G401.6 (cell line): ENCODE results near the gene WWC1.
"Not testable (repeated sequence)": the region's sequence is repeated elsewhere in the genome, so short reads cannot be mapped to it uniquely, and the experiment has no call there.

Experiments used
- FAIRE-seq: peaks from 2 replicates; lab custom pipeline; 2012; peaks lifted over from hg19 to GRCh38; lab: Jason Lieb, UNC

WWC1 gene

GRCh38 chr5:168308976-168309598 lies 17.6 kb downstream of the WWC1 start:
- FAIRE-seq = no peak

DNA sequence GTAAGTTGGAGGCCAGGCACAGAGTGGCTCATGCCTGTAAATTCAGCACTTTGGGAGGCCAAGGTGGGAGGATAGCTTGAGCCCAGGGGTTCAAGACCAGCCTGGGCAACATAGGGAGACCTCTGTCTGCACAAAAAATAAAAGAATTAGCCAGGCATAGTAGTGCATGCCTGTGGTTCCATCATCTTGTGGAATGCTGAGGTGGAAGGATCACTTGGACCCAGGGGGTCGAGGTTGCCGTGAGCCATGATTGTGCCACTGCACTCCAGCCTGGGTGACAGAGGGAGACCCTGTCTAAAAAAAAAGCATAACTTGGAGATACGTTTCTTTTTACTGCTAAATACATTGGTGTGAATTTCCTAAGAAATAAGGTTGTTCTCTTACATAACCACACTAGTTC lies 19.1 kb downstream of the WWC1 start:
- FAIRE-seq = not testable (repeated sequence)

DNA sequence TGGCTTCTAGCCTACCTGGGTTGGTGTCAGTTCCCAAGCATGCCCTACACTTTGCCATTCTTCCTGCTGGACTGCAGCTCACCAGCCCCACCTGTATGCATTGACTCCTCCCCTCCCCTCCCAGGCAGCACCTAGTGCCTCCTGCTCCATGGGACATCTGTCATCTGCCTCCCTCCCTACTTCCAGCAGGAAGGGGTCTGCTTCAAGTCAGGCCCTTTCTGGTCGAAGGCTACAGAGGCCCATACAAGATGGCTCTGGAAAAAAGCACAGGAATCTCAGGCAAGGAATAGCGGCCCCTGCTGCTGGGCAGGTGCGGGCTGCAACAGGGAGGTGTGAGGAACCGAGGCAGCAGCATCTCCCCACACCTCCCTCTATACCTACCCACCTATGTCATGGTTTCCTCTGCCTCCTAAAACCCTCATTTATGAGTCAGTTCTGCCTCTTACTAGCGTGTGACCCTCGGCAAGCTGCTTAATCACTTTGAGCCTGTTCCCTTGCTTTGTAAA lies 19.7 kb downstream of the WWC1 start:
- no peak for FAIRE-seq

GRCh38 chr5:168312606-168313295 lies 21.3 kb downstream of the WWC1 start:
- FAIRE-seq = no peak

GRCh38 chr5:168313596-168314204 lies 22.3 kb downstream of the WWC1 start:
- FAIRE-seq = no peak

DNA sequence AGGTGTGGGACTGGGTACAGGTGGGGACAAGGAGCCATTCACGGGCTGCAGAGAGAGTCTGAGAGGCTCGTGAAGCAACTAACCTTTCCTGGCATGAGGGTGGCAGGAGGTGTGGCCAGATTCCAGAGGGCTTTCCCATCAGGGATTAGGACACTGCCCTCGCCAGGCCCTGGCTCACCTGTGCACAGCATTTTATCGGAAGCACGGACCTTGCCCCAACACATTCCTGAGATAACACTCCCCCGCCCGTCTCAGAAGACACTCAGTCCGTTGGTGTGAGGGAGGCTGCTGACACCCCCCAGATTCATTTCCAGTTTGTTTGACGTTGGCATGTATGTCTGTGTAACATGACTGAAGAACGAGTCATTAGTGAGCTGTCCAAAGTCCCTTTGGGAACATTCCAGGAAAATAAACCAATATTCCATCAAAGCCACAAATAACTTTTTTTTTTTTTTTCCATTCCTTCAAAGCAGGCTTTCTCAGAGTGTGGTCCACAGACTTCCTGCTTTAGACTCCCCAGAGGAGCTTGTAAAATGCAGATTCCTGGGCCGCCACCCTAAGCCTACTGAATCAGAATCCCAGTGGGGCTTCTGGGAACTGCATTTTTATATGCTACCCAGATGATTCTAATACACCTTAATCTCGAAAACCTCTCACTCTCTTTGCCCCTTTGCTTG lies 23.4 kb downstream of the WWC1 start:
- peak; percentile 17 for FAIRE-seq

GRCh38 chr5:168315416-168316138 lies 24.1 kb downstream of the WWC1 start:
- FAIRE-seq = no peak

GRCh38 chr5:168316139-168316578 lies 24.7 kb downstream of the WWC1 start:
- no peak for FAIRE-seq

DNA sequence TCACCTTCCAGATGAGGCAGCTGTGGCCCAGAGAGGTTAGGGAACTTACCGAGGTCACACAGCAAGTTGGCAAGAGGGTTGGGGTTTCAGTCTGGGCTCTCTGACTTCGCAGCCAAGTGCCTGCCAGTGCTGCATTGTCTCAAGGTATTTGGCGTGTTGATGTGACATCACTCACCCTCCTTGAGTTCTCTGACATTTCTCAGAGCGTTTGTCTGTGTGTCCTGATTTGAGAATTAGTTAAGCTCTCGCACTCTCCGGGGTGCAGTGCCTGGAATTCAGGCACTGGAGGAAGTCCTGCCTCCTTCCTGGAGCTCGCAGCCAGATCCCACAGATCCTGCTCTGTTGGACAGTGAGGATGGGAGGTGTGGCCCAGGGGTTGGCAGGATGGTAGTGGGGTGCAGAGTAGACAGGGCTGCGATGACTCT lies 25.7 kb downstream of the WWC1 start:
- FAIRE-seq = no peak

GRCh38 chr5:168317521-168318147 lies 26.2 kb downstream of the WWC1 start:
- no peak for FAIRE-seq

- FAIRE-seq = peak; percentile 63
Observed at GRCh38 chr5:168318240-168318639, 26.8 kb downstream of the WWC1 start.

DNA sequence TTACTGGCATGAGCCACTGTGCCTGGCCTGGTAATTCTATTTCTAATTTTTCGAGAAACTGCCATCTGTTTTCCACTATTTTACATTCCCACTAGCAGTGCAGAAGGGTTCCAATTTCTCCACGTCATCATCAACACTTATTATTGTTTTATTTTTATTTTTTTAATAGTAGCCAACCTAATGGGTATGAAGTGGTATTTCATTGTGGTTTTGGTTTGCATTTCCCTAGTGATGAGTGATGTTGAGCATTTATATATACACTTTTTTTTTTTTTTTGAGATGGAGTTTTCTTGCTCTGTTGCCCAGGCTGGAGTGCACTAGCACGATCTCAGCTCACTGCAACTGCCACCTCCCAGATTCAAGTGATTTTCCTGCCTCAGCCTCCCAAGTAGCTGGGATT lies 28.3 kb downstream of the WWC1 start:
- FAIRE-seq = no peak

DNA sequence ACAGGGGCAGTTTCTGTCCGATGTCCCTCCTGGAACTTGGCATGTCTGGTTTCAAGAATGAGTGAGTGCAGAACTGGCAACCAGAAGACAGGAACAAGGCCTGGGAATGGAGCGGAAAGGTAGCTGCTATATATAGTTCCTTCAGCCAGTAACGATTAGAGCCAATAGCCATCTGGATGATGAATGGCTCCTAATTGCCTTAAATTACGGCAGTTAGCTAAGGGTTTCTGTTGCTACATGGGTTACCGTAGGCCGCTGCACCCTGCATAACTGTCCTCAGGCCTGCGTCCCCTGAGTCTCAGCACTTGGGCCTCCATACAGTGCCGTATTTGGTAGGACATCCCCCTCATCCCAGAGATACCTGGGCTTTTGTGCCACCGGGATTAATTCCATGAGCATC lies 29.4 kb downstream of the WWC1 start:
- no peak for FAIRE-seq

DNA sequence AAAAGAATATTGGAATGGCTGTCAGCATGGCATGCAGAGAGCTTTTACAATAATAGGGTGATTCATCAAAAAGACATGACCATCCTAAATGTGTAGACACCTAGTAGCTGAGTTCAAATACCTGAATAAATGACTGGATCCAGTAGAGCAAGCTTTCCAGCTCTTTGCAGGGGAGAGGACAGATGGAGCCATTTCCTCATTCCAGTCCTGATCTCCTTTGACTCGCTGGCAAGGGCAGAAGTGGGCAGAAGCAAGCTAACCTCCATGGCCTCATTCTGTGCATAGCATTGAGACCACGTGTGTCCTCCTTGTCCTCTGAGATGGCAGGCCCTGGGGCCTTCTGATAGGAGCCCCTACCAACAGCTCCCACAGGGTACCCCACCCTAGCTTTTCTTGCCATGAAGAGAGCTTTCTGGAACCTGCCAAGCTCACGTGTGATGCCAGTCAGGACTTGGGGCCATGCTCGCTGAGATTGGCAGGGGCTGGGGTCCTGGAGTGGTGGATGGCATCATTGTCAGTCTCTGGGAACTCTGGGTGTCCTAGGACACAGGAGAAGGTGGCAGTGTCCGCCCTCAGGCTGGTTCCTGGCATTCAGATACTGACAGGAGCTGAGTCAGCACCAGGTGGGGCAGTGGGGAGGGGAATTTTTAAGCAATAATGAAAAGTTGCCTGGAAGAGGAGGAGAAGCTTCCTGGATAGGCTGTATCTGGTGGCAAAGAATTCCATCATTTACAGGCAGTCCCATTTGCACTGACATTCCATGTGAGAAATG lies 33.6 kb downstream of the WWC1 start:
- no peak for FAIRE-seq

- FAIRE-seq = no peak
Observed at GRCh38 chr5:168327019-168327421, 35.6 kb downstream of the WWC1 start.

DNA sequence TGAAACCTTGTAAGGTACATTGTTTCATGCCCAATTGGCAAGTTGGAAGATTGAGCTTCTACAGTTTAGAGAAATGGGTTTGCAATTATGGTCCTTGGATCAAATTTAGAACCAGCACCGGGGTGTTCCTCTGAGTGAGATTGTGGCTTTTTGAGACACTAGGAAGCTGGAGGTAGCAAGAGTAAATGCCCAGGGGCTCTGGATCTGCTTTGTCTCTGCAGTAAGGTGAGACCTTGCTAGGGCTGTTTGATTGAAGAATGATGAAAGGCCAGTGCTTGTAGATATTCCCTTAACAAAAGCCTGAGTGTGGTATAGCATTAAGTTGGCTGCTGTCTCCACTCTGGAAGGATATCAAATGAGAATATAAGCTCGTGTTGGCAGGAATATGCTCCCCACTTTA lies 36.0 kb downstream of the WWC1 start:
- FAIRE-seq = no peak

GRCh38 chr5:168327994-168328393 lies 36.5 kb downstream of the WWC1 start:
- no peak for FAIRE-seq

- no peak for FAIRE-seq
Observed at GRCh38 chr5:168328814-168329213, 37.4 kb downstream of the WWC1 start.

DNA sequence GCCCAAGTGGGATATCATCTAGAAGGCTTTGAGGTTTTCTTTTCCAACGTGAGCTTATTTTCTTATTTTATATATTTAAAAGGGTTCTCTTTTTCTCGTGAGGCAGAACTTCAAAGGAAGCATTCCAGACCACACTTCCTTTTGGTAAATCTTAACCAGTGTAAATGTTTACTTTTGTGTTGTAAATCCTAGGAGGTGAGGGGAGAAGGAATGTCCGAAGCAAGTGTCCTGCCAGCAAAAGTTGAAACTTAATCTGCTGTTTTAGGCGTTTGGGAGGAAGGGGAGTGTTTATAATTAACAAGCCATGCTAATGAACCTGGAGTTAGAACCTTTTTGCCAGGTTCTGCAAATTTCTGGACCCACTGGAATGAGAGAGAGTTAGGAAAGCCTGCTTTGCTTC lies 37.9 kb downstream of the WWC1 start:
- FAIRE-seq = no peak

DNA sequence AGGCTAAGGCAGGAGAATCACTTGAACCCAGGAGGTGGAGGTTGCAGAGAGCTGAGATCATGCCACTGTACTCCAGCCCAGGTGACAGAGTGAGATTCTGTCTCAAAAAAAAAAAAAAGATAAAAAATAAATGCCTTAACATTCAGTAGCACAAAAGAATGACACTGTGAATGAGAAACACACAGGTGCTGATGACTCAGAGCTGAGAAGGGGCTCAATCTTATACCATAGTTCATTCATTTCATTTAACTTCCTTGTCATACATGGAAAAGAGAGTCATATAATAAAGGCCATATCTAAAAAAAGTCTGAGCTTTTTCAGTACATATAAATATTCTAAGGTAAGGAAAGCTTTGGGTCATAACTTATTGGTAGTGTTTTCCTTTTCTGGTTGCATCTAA lies 40.6 kb downstream of the WWC1 start:
- FAIRE-seq = no peak

- FAIRE-seq = no peak
Observed at GRCh38 chr5:168334280-168334679, 42.8 kb downstream of the WWC1 start.
